ENCODE data around the gene MEDAG.

Gene MEDAG

GRCh38 chr13:30905932-30906383, at the start of gene MEDAG:
Gene MEDAG (plus strand): TSS chr13:30906271. CDS start chr13:30906516, 245 bp downstream.
- DNase-seq: no peak

- no peak for DNase-seq
Measured at GRCh38 chr13:30857018-30857417, 49.1 kb upstream of the MEDAG start.

- no peak for DNase-seq
Measured at GRCh38 chr13:30857636-30858035, 48.4 kb upstream of the MEDAG start.

GRCh38 chr13:30859326-30859725, 46.7 kb upstream of the MEDAG start:
- no peak for DNase-seq

- DNase-seq: no peak
Measured at GRCh38 chr13:30861163-30861562, 44.9 kb upstream of the MEDAG start.

- DNase-seq: no peak
Measured at GRCh38 chr13:30861836-30862467, 44.1 kb upstream of the MEDAG start.

- no peak for DNase-seq
Measured at GRCh38 chr13:30862707-30863106, 43.4 kb upstream of the MEDAG start.

GRCh38 chr13:30863231-30863630, 42.8 kb upstream of the MEDAG start:
- DNase-seq: no peak

GRCh38 chr13:30863796-30864195, 42.3 kb upstream of the MEDAG start:
- no peak for DNase-seq

GRCh38 chr13:30864433-30865122, 41.5 kb upstream of the MEDAG start:
- no peak for DNase-seq

GRCh38 chr13:30865123-30866049, 40.7 kb upstream of the MEDAG start:
- peak; percentile 55 to 68 for DNase-seq

GRCh38 chr13:30866677-30867076, 39.4 kb upstream of the MEDAG start:
- no peak for DNase-seq

GRCh38 chr13:30867089-30867669, 38.9 kb upstream of the MEDAG start:
- no peak for DNase-seq

- no peak for DNase-seq
Measured at GRCh38 chr13:30868799-30869470, 37.1 kb upstream of the MEDAG start.

GRCh38 chr13:30869491-30869890, 36.6 kb upstream of the MEDAG start:
- no peak for DNase-seq

- peak in 1 of 2 donors; percentile 47 for DNase-seq
Measured at GRCh38 chr13:30870049-30870884, 35.8 kb upstream of the MEDAG start.

- DNase-seq: no peak
Measured at GRCh38 chr13:30870916-30871587, 35.0 kb upstream of the MEDAG start.

GRCh38 chr13:30871588-30872275, 34.3 kb upstream of the MEDAG start:
- DNase-seq: no peak

- DNase-seq: no peak
Measured at GRCh38 chr13:30872276-30872594, 33.8 kb upstream of the MEDAG start.

GRCh38 chr13:30872685-30873461, 33.2 kb upstream of the MEDAG start:
- no peak for DNase-seq

Measured in stimulated activated CD4-positive, alpha-beta T cell treated with anti-CD3 and anti-CD28 coated beads, Interleukin-2, amount 100 ng/mL, for 24 hours (primary cell).